ENCODE data around the gene C19orf47.

C19orf47 gene

GRCh38 chr19:40348125-40348913, at the start of gene C19orf47, which contains the start of gene PLD3:
TSS of gene C19orf47 (minus strand) at chr19:40348397. CDS start at chr19:40341857, 6,540 bp downstream.
TSS of gene PLD3 (plus strand) at chr19:40348695. CDS start at chr19:40366484, 17,789 bp downstream.
- DNase-seq (ENCODE audit: low spot score): peak; percentile 98

GRCh38 chr19:40397568-40397906, 49.3 kb upstream of the C19orf47 start:
- no peak for DNase-seq (ENCODE audit: low spot score)

- DNase-seq (ENCODE audit: low spot score): no peak
These were observed 48.8 kb upstream of the C19orf47 start for GRCh38 chr19:40396886-40397567.

DNA sequence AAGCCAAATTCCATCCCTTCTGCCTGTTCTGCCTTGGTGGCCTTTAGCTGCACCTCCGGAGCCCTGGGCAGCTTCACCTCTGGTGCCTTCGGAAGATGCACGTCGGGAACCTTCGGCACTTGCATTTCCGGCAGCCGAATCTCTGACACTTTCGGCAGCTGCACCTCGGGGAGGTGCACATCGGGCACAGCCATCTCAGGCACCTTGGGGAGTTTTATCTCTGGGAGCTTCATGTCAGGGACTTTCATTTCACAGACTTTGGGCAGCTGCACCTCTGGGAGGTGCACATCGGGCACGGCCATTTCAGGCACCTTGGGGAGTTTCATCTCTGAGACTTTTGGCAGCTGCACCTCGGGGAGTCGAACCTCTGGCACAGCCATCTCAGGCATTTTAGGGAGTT, 47.8 kb upstream of the C19orf47 start:
- no peak for DNase-seq (ENCODE audit: low spot score)

GRCh38 chr19:40394816-40395210, 46.6 kb upstream of the C19orf47 start:
- no peak for DNase-seq (ENCODE audit: low spot score)

DNA sequence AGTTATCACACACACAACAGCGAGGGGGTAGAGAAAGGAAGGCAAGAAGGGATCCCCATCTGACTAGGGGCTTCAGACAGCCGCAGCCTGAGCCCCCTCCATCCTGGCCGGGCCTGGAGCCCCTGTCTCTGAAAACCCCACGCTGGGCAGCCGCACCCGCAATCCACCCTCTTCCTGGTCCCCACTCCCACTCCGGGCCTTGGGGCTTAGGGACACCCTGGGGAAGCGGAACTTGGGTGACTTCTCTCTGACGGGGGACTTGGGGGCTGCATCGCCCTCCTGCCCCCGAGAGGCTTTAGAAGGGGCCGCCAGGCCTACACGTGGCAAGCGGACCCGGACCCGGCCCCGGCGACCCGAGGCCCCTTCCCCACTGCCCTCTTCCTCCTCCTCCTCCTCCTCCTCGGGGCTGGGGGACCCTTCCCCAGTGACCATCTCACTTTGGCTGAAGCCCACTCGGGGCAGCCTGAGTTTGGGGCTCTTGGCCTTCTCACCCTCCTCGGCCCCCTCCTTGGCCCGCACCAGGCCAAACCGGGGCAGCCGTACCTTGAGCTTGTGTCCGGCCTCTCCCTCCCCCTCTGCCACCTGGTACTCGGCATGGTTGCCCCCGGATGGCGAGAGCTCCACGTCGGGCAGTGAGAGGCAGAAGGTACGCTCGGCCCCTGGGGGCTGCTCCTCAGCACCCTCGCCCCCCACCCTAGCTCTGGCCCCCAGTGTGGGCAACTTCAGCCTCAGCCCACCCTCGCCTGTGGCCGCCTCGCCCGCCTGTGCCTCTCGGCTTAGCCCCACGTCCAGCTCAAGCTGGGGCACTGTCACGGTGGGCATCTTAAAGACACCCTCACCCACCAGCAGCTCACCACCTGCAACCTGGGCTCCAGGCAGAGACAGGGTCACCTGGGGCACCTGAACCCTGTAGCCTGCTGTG, 46.0 kb upstream of the C19orf47 start:
- no peak for DNase-seq (ENCODE audit: low spot score)

- DNase-seq (ENCODE audit: low spot score): peak; percentile 9
These were observed 44.8 kb upstream of the C19orf47 start for GRCh38 chr19:40392894-40393517.

GRCh38 chr19:40392123-40392522, 43.9 kb upstream of the C19orf47 start:
- no peak for DNase-seq (ENCODE audit: low spot score)

GRCh38 chr19:40390084-40390742, 42.0 kb upstream of the C19orf47 start, which contains the start of gene HIPK4:
TSS of gene HIPK4 (minus strand) at chr19:40390181. CDS start at chr19:40389902, 279 bp downstream.
- no peak for DNase-seq (ENCODE audit: low spot score)

GRCh38 chr19:40389404-40390083, 41.3 kb upstream of the C19orf47 start:
- DNase-seq (ENCODE audit: low spot score): no peak

DNA sequence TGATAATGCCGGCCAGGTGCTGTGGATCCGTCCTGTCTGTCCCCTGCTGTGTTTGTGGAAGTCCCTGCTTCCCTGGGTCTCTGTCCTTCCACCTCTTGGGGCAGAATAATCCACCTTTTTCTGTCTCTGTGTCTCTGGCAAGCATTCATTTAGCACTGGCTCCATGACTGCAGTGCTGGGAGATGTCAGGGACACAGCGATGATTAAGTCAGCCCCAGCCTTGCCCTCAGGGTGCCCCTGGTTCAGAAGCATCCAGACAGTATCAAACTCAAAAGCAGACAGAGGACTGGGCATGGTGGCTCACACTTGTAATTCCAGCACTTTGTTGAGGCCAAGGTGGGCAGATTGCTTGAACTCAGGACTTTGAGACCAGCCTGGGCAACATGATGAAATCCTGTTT, 40.3 kb upstream of the C19orf47 start:
- DNase-seq (ENCODE audit: low spot score): no peak

GRCh38 chr19:40387155-40387554, 39.0 kb upstream of the C19orf47 start:
- no peak for DNase-seq (ENCODE audit: low spot score)

DNA sequence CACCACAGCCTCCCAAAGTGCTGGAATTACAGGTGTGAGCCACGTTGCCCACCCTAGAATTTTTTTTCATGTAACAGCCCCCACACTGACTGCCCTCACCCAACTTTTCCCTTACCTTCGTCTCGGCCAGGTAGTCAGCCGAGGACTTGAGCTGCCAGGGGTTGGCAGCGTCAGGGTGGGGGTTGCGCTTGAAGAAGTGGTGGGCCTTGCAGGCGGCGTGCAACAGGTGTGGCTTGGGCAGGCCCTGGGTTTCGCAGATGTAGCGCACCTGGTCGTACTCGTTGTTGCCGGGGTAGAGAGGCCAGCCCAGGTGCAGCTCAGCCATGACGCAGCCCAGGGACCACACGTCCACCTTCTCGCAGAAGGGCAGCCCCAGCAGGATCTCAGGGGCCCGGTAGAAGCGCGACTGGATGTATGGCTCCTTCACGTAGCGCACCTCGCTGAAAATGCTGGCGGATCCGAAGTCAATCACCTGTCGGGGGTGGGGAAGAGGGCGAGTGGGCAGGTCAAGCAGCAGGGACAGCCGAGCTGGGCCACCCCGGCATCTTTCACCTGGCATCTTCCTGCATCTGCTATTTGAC, 35.6 kb upstream of the C19orf47 start:
- no peak for DNase-seq (ENCODE audit: low spot score)

DNA sequence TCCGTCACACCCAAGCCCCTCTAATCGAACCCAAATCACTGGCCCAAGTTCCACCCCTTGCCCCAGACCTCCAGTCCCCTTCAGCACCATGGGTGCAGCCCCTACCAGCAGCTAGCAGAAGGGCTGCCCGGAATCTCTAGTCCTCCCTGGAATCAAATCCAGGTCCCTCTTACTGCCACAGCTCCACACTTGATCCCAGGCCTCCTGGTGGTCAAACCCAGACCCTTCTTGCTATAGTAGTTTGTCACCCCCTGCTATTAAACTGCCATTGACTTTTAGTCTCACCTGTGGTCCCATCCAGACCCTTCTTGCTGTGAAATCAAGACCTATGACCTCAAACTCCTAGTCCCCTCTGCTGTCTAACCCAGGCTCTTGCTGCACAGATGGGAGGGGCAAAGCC, 33.1 kb upstream of the C19orf47 start:
- no peak for DNase-seq (ENCODE audit: low spot score)

DNA sequence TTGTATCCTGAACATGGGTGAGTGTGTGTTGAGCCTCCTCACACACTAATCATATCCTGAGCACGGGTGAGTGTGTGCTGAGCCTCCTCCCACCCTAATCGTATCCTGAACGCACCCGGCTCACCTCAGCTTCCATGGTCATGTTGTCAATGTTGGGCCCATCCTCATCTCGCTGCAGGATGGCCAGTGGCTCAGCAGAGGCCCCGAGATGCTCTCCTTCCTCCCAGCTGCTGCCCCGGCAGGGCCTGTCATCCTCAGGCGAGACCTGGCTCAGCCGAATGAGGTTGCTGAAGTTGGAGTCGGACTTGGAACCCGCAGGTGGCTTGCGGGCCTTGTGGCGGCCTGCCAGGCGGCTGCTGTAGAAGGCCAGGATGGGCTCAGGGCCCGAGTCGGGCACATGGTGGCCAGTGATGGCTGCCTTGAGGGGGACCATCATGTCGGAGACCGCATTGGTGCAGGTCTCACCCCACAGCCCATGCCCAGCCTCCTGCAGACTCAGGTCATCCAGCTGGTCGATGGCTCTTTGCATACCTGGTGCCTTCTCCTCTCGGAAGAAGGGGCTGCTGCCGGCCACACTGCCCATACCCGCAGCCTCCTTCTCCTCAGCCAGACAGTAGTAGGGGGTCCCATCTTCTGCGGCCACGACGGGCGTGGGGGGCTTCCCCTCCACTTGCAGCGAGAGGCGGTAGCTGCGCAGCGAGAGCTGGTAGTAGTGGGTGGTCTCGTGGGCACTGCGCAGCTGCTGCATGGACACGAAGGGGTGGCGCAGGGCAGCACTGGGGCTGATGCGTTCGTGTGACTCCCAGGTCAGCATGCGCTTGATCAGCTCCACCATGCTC, 32.2 kb upstream of the C19orf47 start:
- no peak for DNase-seq (ENCODE audit: low spot score)

- no peak for DNase-seq (ENCODE audit: low spot score)
These were observed 31.4 kb upstream of the C19orf47 start for GRCh38 chr19:40379446-40380198.

DNA sequence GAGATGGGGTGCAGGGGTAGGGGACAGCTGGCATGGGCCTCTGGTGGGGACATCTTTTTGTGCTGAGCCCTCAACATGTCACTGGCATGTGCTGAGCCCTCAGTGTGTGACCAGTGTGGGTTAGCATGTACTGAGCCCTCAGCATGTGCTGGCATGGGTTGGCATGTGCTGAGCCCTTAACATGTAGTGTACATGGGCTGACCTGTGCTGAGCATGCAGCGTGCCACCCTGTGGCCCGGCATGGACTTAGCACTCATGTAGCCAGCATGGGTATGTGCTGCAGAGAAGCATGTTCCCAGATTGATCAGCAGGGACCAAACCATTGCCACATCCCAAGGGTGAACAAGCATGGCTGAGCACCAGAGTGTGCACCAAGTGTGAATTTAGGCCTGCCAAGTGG, 30.3 kb upstream of the C19orf47 start:
- DNase-seq (ENCODE audit: low spot score): no peak

- no peak for DNase-seq (ENCODE audit: low spot score)
These were observed 29.7 kb upstream of the C19orf47 start for GRCh38 chr19:40377876-40378385.

Data from LoVo (cell line).